ENCODE measurements around the gene VTA1. TPM values are rescaled to one million over a fixed set of nuclear protein-coding genes. Genes with fewer than 3 reads are reported as not detected.
A peak's percentile ranks its signal among the peaks of the same experiment; 100 is the strongest.
"Not testable (repeated sequence)": the region's sequence is repeated elsewhere in the genome, so short reads cannot be mapped to it uniquely, and the experiment has no call there.

The VTA1 gene
- total and polyA plus RNA-seq, 2 of the 13 experiments (the other 11 are each of a cell fraction or from before 2014, with no cell fraction given): 70.7 to 89.1 TPM

- peak; percentile 31; the same call in 1 of the 2 replicates for TF ChIP-seq HNF1A (IDR thresholded peaks at IDR 0.05; ENCODE audit: low read depth)
- peak; percentile 66; the same call in 1 of the 2 replicates for TF ChIP-seq HNF1A (CRISPR knock-in tag; IDR thresholded peaks at IDR 0.05; ENCODE audit: borderline replicate concordance)
- TF ChIP-seq ZNF687 (CRISPR knock-in tag; IDR thresholded peaks at IDR 0.05): peak; percentile 87
- TF ChIP-seq ZNF331 (CRISPR knock-in tag; IDR thresholded peaks at IDR 0.05): peak; percentile 93
- peak; percentile 59; the same call in 1 of the 2 replicates for TF ChIP-seq ZNF619 (CRISPR knock-in tag; IDR thresholded peaks at IDR 0.05)
- peak; percentile 72; the same call in 1 of the 2 replicates for TF ChIP-seq ZNF652 (CRISPR knock-in tag; IDR thresholded peaks at IDR 0.05; ENCODE audit: borderline replicate concordance, low read depth)
- TF ChIP-seq ZMYM4 (CRISPR knock-in tag; IDR thresholded peaks at IDR 0.05): peak; percentile 97
- peak; percentile 82 for TF ChIP-seq ZNF317 (CRISPR knock-in tag; IDR thresholded peaks at IDR 0.05)
- peak; percentile 71 for TF ChIP-seq RCOR2 (CRISPR knock-in tag; IDR thresholded peaks at IDR 0.05)
- TF ChIP-seq ZSCAN31 (CRISPR knock-in tag; IDR thresholded peaks at IDR 0.05; ENCODE audit: low read depth): peak; percentile 50; the same call in 1 of the 2 replicates
- TF ChIP-seq PPARG (CRISPR knock-in tag; conservative IDR thresholded peaks at IDR 0.05): 0 out of 2 replicates have a peak, but pooled peaks have one; percentile 40
- TF ChIP-seq RXRB (CRISPR knock-in tag; IDR thresholded peaks at IDR 0.05; ENCODE audit: borderline replicate concordance): peak; percentile 67
- TF ChIP-seq HOXA5 (CRISPR knock-in tag; IDR thresholded peaks at IDR 0.05): peak; percentile 91
- TF ChIP-seq CEBPG (CRISPR knock-in tag; IDR thresholded peaks at IDR 0.05): peak; percentile 48
- TF ChIP-seq SOX5 (CRISPR knock-in tag; IDR thresholded peaks at IDR 0.05; ENCODE audit: borderline replicate concordance): peak; percentile 84; the same call in 1 of the 2 replicates
- not testable (repeated sequence) for TF ChIP-seq SP1 (IDR thresholded peaks at IDR 0.05)
- TF ChIP-seq SP1 (CRISPR knock-in tag; IDR thresholded peaks at IDR 0.05): peak; percentile 41; the same call in 1 of the 2 replicates
- 0 out of 2 replicates have a peak, but pooled peaks have one; percentile 27 for TF ChIP-seq ZFP41 (CRISPR knock-in tag; IDR thresholded peaks at IDR 0.05; ENCODE audit: borderline replicate concordance)
These were observed 85.4 kb downstream of the VTA1 start (continued) for GRCh38 chr6:142232206-142233044.

Data from HepG2 (cell line).